ENCODE measurements around the gene RASGRP4.
"Not testable (repeated sequence)": the region's sequence is repeated elsewhere in the genome, so short reads cannot be mapped to it uniquely, and the experiment has no call there.

RASGRP4 gene

GRCh38 chr19:38425810-38426466 lies at the start of gene RASGRP4:
Gene RASGRP4, minus strand, starts transcription at chr19:38426219. Its CDS starts 128 bp downstream, at chr19:38426091.
- TF ChIP-seq ZFX (IDR thresholded peaks at IDR 0.05; ENCODE audit: borderline replicate concordance) (no peak), CTCF (IDR thresholded peaks at IDR 0.05) (no peak)
- H3K27ac ChIP-seq: no peak within 1 kb of the TSS

- no peak overlapping the region for H3K27ac ChIP-seq
- TF ChIP-seq CTCF (IDR thresholded peaks at IDR 0.05) (no peak), ZFX (IDR thresholded peaks at IDR 0.05; ENCODE audit: borderline replicate concordance) (no peak)
These were observed 49.2 kb upstream of the RASGRP4 start for GRCh38 chr19:38475176-38475575.

- H3K27ac ChIP-seq: no peak overlapping the region
- no peak for TF ChIP-seq CTCF (IDR thresholded peaks at IDR 0.05)
- no peak for TF ChIP-seq ZFX (IDR thresholded peaks at IDR 0.05; ENCODE audit: borderline replicate concordance)
These were observed 47.2 kb upstream of the RASGRP4 start for GRCh38 chr19:38473201-38473600.

GRCh38 chr19:38472725-38473124 lies 46.7 kb upstream of the RASGRP4 start:
- H3K27ac ChIP-seq: not testable (repeated sequence)

- no peak overlapping the region for H3K27ac ChIP-seq
- no peak for TF ChIP-seq CTCF (IDR thresholded peaks at IDR 0.05)
- TF ChIP-seq ZFX (IDR thresholded peaks at IDR 0.05; ENCODE audit: borderline replicate concordance): no peak
These were observed 44.9 kb upstream of the RASGRP4 start for GRCh38 chr19:38470788-38471480.

GRCh38 chr19:38469151-38469550 lies 43.1 kb upstream of the RASGRP4 start:
- no peak overlapping the region for H3K27ac ChIP-seq
- TF ChIP-seq CTCF (IDR thresholded peaks at IDR 0.05) (no peak), ZFX (IDR thresholded peaks at IDR 0.05; ENCODE audit: borderline replicate concordance) (no peak)

- H3K27ac ChIP-seq: no peak overlapping the region
- TF ChIP-seq CTCF (IDR thresholded peaks at IDR 0.05): no peak
- no peak for TF ChIP-seq ZFX (IDR thresholded peaks at IDR 0.05; ENCODE audit: borderline replicate concordance)
These were observed 41.8 kb upstream of the RASGRP4 start for GRCh38 chr19:38467541-38468525.

Data from 22Rv1 (cell line).